Esophagus muscularis mucosa (tissue), 3 donors: Measurements from ENCODE around the gene SDS.

Experiments used
- CTCF ChIP-seq, 3 experiments: fragments of 200-600 bp in 2 of 3; fragments of 450-650 bp in 1 of 3; sonication (generic) in 2 of 3; IDR thresholded peaks; one replicate each; pipeline ENCODE4 v1.5.1; 2017 to 2019; ENCODE audit warnings: antibody characterized with exemption in 3 of 3, mild to moderate bottlenecking in 2 of 3, moderate library complexity in 1 of 3
- POLR2AphosphoS5 ChIP-seq, 2 donors: sonication (generic); formaldehyde crosslinking; IDR thresholded peaks; one replicate each; pipeline ENCODE4 v1.6.1; 2017; ENCODE audit warnings: antibody characterized with exemption in 2 of 2

- TF ChIP-seq CTCF (IDR thresholded peaks at IDR 0.05), result no peak
- TF ChIP-seq POLR2AphosphoS5 (IDR thresholded peaks at IDR 0.05), result no peak
Measured at GRCh38 chr12:113435367-113435766, 31.7 kb upstream of the SDS start.
